IPS DF 6.9 (cell line): ENCODE data around the gene GRM5.
"Not testable (repeated sequence)": the region's sequence is repeated elsewhere in the genome, so short reads cannot be mapped to it uniquely, and the experiment has no call there.

Source experiments
- DNase-seq: peaks from one replicate; pipeline ENCODE4 v3.0.0-alpha.2; 2013; ENCODE audit warnings: low read depth, low spot score
- H3K27ac ChIP-seq: one replicate; pipeline ENCODE4 v1.5.1; 2013; ENCODE audit warnings: low read length, control low read depth
- H3K27me3 ChIP-seq: 2 replicates; pipeline ENCODE4 v1.6.1; 2013; ENCODE audit warnings: mild to moderate bottlenecking, low read length; ENCODE audit not compliant: control insufficient read depth, insufficient read depth
- H3K36me3 ChIP-seq: 2 replicates; pipeline ENCODE4 v1.6.1; 2013; ENCODE audit warnings: low read length; ENCODE audit not compliant: control insufficient read depth, insufficient read depth
- H3K4me1 ChIP-seq: 2 replicates; pipeline ENCODE4 v1.6.1; 2013; ENCODE audit warnings: low read length; ENCODE audit not compliant: control insufficient read depth, insufficient read depth
- H3K4me3 ChIP-seq: 2 replicates; pipeline ENCODE4 v1.5.1; 2013; ENCODE audit warnings: mild to moderate bottlenecking, low read length
- H3K9me3 ChIP-seq: 2 replicates; pipeline ENCODE4 v1.6.1; 2013; ENCODE audit warnings: low read length, inconsistent platforms; ENCODE audit not compliant: control insufficient read depth, insufficient read depth
- WGBS: extraction: QIAGEN DNeasy Blood & Tissue Kit; methylation state at CpG from one replicate; pipeline ENCODE4 v1.1.7; 2013; ENCODE audit warnings: mixed read lengths, missing lambda C conversion rate; ENCODE audit not compliant: insufficient read length, insufficient coverage; 5-methylcytosine and 5-hydroxymethylcytosine counted together

GRM5 gene

GRCh38 chr11:88975441-88975840 is 90.3 kb downstream of the GRM5 start:
- not testable (repeated sequence) for H3K4me3 ChIP-seq, H3K27ac ChIP-seq, H3K9me3 ChIP-seq, H3K36me3 ChIP-seq, H3K4me1 ChIP-seq, H3K27me3 ChIP-seq, DNase-seq

GRCh38 chr11:88972210-88972609 is 93.6 kb downstream of the GRM5 start:
- Histone ChIP-seq H3K4me3 (no peak overlapping the region), H3K27me3 (no peaks in the 10 kb centered on the region), H3K4me1 (no peaks in the 10 kb centered on the region), H3K27ac (no peak overlapping the region), H3K36me3 (no peaks in the 10 kb centered on the region), H3K9me3 (no peaks in the 10 kb centered on the region)
- no peak for DNase-seq

- not testable (repeated sequence) for H3K4me1 ChIP-seq, DNase-seq, H3K36me3 ChIP-seq, H3K4me3 ChIP-seq, H3K27ac ChIP-seq, H3K27me3 ChIP-seq, H3K9me3 ChIP-seq
- WGBS: no CpG with 5 or more reads among the region's 2 CpGs
Measured at GRCh38 chr11:88961621-88962020, 104.2 kb downstream of the GRM5 start.

GRCh38 chr11:88959857-88960256 is 105.9 kb downstream of the GRM5 start:
- H3K36me3 ChIP-seq, DNase-seq: not testable (repeated sequence)
- WGBS: no CpG with 5 or more reads among the region's 3 CpGs

GRCh38 chr11:88950975-88951374 is 114.8 kb downstream of the GRM5 start:
- H3K36me3 ChIP-seq: no peaks in the 10 kb centered on the region
- no peaks in the 10 kb centered on the region for H3K4me1 ChIP-seq
- no peak overlapping the region for H3K4me3 ChIP-seq
- H3K9me3 ChIP-seq: no peaks in the 10 kb centered on the region
- no peak for DNase-seq
- no peak overlapping the region for H3K27ac ChIP-seq
- no peaks in the 10 kb centered on the region for H3K27me3 ChIP-seq

More at GRCh38 chr11:88959857-88960256, 105.9 kb downstream of the GRM5 start:
- not testable (repeated sequence) for H3K9me3 ChIP-seq, H3K4me3 ChIP-seq, H3K27ac ChIP-seq, H3K4me1 ChIP-seq, H3K27me3 ChIP-seq

GRCh38 chr11:88948908-88949307 is 116.9 kb downstream of the GRM5 start:
- H3K4me3 ChIP-seq, H3K9me3 ChIP-seq, H3K4me1 ChIP-seq, DNase-seq, H3K36me3 ChIP-seq, H3K27me3 ChIP-seq, H3K27ac ChIP-seq: not testable (repeated sequence)

- not testable (repeated sequence) for H3K4me3 ChIP-seq, H3K4me1 ChIP-seq, H3K27ac ChIP-seq, DNase-seq, H3K9me3 ChIP-seq, H3K27me3 ChIP-seq, H3K36me3 ChIP-seq
- no CpG with 5 or more reads among the region's 6 CpGs for WGBS
Measured at GRCh38 chr11:88947843-88948572, 117.8 kb downstream of the GRM5 start.

- not testable (repeated sequence) for H3K9me3 ChIP-seq, H3K27me3 ChIP-seq, DNase-seq, H3K4me3 ChIP-seq, H3K36me3 ChIP-seq, H3K4me1 ChIP-seq, H3K27ac ChIP-seq
- no CpG with 5 or more reads among the region's 1 CpG for WGBS
Measured at GRCh38 chr11:88929665-88930064, 136.1 kb downstream of the GRM5 start.

GRCh38 chr11:88917065-88917464 is 148.7 kb downstream of the GRM5 start:
- no CpG with 5 or more reads among the region's 1 CpG for WGBS
- H3K36me3 ChIP-seq, H3K4me3 ChIP-seq, H3K27me3 ChIP-seq, H3K27ac ChIP-seq, H3K4me1 ChIP-seq, H3K9me3 ChIP-seq, DNase-seq: not testable (repeated sequence)

GRCh38 chr11:88909500-88909899 is 156.3 kb downstream of the GRM5 start:
- Histone ChIP-seq H3K4me1 (no peaks in the 10 kb centered on the region), H3K27me3 (no peaks in the 10 kb centered on the region), H3K27ac (no peak overlapping the region), H3K4me3 (no peak overlapping the region), H3K36me3 (no peaks in the 10 kb centered on the region), H3K9me3 (no peaks in the 10 kb centered on the region)
- WGBS: no CpG with 5 or more reads among the region's 2 CpGs
- no peak for DNase-seq

- no CpG with 5 or more reads among the region's 2 CpGs for WGBS
- not testable (repeated sequence) for H3K4me1 ChIP-seq, DNase-seq, H3K27ac ChIP-seq, H3K36me3 ChIP-seq, H3K27me3 ChIP-seq, H3K9me3 ChIP-seq, H3K4me3 ChIP-seq
Measured at GRCh38 chr11:88901436-88901835, 164.3 kb downstream of the GRM5 start.
